ENCODE data around the gene AKAP12.

The AKAP12 gene

GRCh38 chr6:151240036-151240685 lies 394 bp downstream of the AKAP12 start:
- DNase-seq (ENCODE audit: low spot score), result peak; percentile 77

- peak; percentile 68 for DNase-seq (ENCODE audit: low spot score)
Observed at GRCh38 chr6:151240791-151241642, 1.2 kb downstream of the AKAP12 start.

DNA sequence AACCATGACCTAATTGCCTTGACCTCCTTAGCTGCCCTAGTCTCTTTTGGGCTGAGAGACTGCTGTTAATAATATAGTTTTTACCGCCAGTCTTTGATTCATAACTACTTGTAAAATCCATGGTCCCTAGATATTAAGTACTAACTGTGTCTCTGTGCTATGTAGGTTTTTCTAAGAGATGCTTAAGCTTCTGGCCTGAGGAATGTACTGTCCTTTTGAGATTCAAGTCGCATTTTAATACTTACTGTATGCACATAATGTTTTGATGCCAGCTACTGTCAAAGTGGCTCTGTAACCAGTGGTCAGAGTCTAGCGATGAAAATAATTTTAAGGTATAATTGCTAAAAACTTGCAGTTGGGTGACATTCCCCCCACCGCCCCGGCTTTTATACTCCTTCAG lies 2.1 kb downstream of the AKAP12 start:
- DNase-seq (ENCODE audit: low spot score), result no peak

DNA sequence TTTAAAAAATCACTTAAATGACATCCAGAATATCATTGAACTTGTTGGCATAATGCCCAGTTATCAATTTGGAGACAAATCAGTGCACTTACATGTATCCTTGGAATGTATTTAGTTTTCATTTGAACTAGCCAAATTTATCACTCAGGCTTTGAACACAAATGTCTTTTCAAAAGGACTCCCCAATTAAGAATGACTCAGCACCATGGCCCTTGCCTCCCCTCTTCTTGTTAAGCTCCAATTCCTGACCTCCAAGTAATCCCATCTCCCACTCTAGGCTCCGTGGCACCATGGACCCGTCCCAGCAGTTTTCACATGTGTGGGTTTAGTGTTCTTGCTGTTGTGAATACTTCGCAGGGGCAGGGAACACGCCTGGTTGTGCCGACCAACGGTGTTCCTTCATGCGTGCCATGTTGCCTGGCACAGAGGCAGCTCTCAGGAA lies 2.7 kb downstream of the AKAP12 start:
- no peak for DNase-seq (ENCODE audit: low spot score)

GRCh38 chr6:151243481-151243880 lies 3.7 kb downstream of the AKAP12 start:
- no peak for DNase-seq (ENCODE audit: low spot score)

DNA sequence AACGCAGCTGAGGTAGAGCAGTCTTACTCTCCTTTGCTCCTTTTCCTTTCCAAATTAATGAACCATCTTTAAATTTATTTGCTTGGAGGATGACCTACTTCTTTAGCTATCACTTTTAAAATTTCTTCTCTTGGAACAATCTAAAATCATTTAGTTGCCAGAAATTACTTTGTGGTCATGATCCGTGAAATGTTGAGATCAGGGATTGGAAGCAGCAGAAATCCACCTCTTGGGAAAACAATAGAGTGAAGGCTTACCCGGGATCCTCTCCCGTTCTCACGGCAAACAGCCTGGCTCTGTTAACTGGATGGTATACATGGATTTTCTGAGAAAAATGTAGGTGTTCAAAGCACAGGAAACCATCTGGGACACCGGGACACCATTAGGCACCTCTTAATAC lies 7.7 kb downstream of the AKAP12 start:
- DNase-seq (ENCODE audit: low spot score), result no peak

- DNase-seq (ENCODE audit: low spot score), result no peak
Observed at GRCh38 chr6:151248295-151248694, 8.5 kb downstream of the AKAP12 start.

DNA sequence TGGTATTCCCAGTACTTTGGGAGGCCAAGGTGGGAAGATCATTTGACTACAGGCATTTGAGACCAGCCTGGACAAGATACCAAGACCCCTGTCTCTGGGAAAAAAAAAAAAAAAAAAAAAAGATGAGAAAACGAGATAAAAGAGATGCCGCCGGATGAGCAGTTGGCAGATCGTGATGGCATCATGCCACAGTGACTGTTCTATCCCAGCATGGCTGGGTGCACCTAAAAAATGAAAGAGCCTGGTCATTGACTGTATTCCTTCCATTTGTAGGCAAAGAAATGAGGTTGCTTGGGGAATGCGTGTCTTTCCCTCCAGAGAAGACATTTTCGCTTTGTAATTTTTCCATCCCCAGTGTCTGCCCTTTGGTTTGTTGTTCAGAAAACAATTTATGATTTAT lies 12.9 kb downstream of the AKAP12 start:
- no peak for DNase-seq (ENCODE audit: low spot score)

- DNase-seq (ENCODE audit: low spot score), result no peak
Observed at GRCh38 chr6:151254451-151255081, 14.8 kb downstream of the AKAP12 start.

DNA sequence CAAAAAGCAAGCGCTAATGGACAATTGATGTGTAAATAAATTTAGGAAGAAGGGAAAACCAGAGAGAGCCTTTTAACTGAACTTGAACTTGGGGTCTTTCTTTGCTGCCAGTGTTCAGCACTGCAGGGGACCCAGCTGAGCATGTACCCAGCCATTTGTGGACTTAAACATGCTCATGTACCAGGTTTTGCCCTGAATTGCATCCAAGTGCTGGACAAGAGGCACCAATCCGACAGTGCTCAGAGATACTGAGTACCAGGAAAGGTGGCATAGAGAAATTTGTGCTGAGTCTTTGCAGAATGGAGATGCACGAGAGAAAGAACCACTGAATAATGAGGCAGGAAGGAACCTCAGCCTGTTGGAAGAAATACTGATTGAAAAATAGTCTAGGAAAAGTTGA lies 16.0 kb downstream of the AKAP12 start:
- no peak for DNase-seq (ENCODE audit: low spot score)

DNA sequence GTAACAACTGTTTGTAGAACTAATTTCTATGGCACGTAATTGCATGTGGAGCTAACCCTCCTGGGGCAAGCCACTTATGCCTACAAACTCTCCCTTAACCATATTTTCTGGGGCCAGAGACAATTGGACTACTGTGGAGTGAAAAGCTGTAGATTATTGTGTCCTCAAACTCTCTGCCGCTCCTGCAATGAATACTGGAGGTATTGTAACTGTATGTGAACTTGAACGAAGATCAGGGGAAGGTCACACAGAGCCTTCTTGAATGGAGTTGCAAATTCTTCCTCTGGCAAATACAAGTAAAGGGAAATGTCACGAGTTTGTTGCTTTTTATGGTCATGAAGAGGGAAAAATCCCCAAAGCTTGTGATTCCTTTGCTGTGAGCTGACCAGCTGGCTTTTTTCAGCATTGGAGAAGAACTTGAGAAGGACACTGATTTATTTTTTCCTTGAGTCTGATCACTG lies 18.2 kb downstream of the AKAP12 start:
- no peak for DNase-seq (ENCODE audit: low spot score)

GRCh38 chr6:151260205-151260604 lies 20.4 kb downstream of the AKAP12 start:
- no peak for DNase-seq (ENCODE audit: low spot score)

DNA sequence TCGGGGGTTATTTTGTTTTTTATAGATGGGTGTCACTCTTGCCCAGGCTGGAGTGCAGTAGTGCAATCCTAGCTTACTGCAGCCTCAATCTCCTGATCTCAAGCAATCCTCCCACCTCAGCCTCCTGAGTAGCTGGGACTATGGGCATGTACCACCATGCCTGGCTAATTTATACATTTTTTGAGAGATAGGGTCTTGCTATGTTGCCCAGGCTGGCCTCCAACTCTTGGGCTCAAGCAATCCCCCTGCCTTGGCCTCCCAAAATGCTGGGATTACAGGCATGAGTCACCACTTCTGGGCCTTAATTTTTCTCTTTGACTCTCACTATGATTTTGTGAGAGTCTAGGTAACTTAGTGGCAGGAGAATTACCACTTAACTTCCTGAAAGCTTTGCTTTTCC lies 23.3 kb downstream of the AKAP12 start:
- DNase-seq (ENCODE audit: low spot score), result no peak

- DNase-seq (ENCODE audit: low spot score), result no peak
Observed at GRCh38 chr6:151263967-151264366, 24.2 kb downstream of the AKAP12 start.

GRCh38 chr6:151265282-151265681 lies 25.5 kb downstream of the AKAP12 start:
- DNase-seq (ENCODE audit: low spot score), result no peak

DNA sequence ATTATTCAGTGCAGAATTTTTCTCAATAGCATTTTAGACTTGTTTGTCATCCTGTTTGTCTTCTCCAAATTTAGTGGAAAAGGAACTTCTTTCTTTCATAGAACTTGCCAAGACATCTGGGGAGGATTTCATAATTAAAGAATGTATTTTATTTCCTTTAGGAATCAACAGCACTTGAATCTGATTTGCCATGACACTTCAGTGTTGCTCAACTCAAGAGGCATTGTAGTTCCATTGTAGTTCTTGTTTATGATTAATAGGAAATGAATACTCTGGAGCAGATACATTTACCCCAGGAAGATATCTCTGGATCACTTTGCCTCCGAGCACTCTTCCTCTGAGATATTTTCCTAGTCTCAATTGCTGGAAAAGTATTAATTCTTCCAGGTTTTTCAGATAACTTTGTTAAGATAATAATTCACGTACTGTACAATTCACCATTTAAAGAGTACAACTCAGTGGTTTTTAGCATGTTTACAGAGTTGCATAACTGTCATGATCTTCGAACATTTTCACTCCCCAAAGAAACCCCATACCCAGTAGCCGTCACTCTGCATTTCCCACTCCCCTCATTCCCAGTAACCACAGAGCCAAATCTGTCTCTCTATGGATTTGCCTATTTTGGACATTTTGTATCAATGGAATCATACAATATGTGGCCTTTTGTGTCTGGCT lies 29.7 kb downstream of the AKAP12 start:
- no peak for DNase-seq (ENCODE audit: low spot score)

- no peak for DNase-seq (ENCODE audit: low spot score)
Observed at GRCh38 chr6:151275121-151275520, 35.4 kb downstream of the AKAP12 start.

GRCh38 chr6:151275566-151275965 lies 35.8 kb downstream of the AKAP12 start:
- no peak for DNase-seq (ENCODE audit: low spot score)

DNA sequence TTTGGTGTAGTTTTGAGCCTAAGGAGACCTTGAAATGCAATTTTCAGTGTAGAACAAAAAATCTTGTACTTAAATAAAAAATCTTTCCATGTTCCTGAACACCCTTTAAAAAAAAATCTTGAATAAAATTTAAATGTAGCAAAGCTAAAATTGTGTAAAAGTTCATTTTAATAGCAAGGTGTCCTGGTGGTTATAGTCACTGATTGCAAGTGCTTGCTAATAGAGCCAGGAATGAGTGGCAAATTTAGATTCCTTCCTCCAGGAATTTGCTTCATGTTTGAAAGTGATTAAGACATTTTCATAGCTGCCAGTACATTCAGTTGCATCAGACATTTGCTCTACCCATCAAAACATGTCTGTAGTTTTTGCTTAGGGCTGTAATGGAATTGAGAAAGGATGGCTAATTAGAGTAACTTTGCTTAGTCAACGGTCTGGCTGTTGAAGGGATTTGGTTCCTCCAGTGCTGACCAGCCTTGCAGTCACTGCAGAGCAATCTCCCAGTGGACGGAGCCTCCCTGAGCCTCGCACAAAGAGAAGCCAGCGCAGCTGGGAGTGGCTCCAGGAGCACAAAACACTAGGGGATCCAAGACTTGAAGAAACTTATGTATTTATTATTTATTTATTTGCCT lies 36.5 kb downstream of the AKAP12 start:
- DNase-seq (ENCODE audit: low spot score), result no peak

DNA sequence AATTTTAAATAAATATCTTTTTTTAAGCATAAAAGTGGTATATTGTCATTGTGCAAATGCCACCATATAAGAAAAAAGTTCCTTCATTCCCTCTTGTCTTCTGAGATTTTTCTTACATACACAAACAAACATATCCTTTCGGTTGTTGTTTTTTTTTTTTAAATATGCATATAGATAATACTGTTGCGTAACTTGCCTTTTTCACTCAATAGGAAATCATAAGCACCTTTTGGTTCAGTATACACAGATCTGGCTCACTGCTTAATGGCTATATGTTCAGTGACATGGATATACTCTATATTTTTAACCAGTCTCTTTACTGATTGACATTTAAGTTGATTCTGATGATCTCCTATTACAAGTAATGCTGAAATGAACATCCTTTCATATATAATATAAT lies 40.1 kb downstream of the AKAP12 start:
- DNase-seq (ENCODE audit: low spot score), result no peak

DNA sequence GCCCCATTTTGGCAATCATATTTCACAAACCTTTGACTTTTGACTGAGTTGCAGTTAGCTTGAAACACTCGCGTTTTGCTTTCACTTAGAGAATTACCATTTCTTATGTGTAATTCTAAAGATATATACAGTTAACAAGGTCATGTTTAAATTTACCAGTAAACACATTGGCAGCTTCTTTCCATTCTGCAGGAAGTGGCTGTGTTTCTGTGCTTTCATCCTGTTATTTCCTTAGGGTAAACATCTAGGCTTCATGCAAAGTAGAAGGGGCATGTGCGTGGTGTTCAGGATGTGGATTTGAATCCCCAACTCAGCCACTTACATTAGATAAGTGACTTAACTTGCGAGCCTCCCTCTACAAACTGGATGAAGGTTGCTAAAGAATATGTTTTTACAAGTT lies 41.1 kb downstream of the AKAP12 start:
- no peak for DNase-seq (ENCODE audit: low spot score)

- DNase-seq (ENCODE audit: low spot score), result no peak
Observed at GRCh38 chr6:151284012-151284411, 44.2 kb downstream of the AKAP12 start.
